Measurements from ENCODE around the gene UBALD2.

- no peak for TF ChIP-seq ZNF274 (IDR thresholded peaks at IDR 0.05; ENCODE audit: low read depth, low read length)
- TF ChIP-seq SUZ12 (IDR thresholded peaks at IDR 0.05; ENCODE audit: extremely low read depth, insufficient read depth, insufficient read length), result no peak
Observed at GRCh38 chr17:76233588-76234353, 31.4 kb upstream of the UBALD2 start.

Data from NT2/D1 (cell line).